ENCODE data around the gene CSMD2. TPM values are rescaled to one million over a fixed set of nuclear protein-coding genes. Genes with fewer than 3 reads are reported as not detected.

The CSMD2 gene
- total and polyA plus RNA-seq, 2 of the 4 experiments (the other 2 are of a cell fraction), result under 0.01 to 0.36 TPM

- H3K23ac ChIP-seq (ENCODE audit: low read depth, low read length), result no peak overlapping the region
- no peak overlapping the region for H3K27ac ChIP-seq (ENCODE audit: insufficient read depth, low read length)
- no peak for DNase-seq
- H2AK9ac ChIP-seq (replicated peaks; ENCODE audit: low read depth, low read length, poor library complexity), result no peak overlapping the region
- no peak overlapping the region for H2BK120ac ChIP-seq (ENCODE audit: low read depth, low read length)
- no peak overlapping the region for H3K4me2 ChIP-seq (ENCODE audit: low read depth, low read length)
- no peak for ATAC-seq (ENCODE audit: low read depth)
- intact Hi-C loops (cut with micrococcal nuclease), result no loop called here
- no peak overlapping the region for H3K4me3 ChIP-seq (ENCODE audit: insufficient read depth, low read depth, low read length)
- in situ Hi-C loops (cut with MboI; ENCODE audit: low sequenced_read_pairs), result no loop called here
- H3K9me1 ChIP-seq (ENCODE audit: insufficient read depth, low read length), result no peaks in the 10 kb centered on the region
- BruUV-seq (replicated peaks), result no TSS peak
- H3K36me3 ChIP-seq (ENCODE audit: control insufficient read depth, insufficient read depth, low read length), result no peaks in the 10 kb centered on the region
- no peak overlapping the region for H2AFZ ChIP-seq (replicated peaks; ENCODE audit: low read length, poor library complexity)
- ChIA-PET CTCF (no interaction called here), POLR2A (ENCODE audit: unreplicated experiment) (no interaction called here)
- no peaks in the 10 kb centered on the region for H3K9me3 ChIP-seq (ENCODE audit: control insufficient read depth, insufficient read depth, low read length)
- no peak overlapping the region for H4K91ac ChIP-seq (ENCODE audit: insufficient read depth, low read depth, low read length)
- no peak overlapping the region for H2AK5ac ChIP-seq (ENCODE audit: low read depth, low read length)
- H3K79me1 ChIP-seq (ENCODE audit: low read depth in 1 of 2, low read length in 2 of 2), result no peaks in the 10 kb centered on the region
- no peak overlapping the region for H2BK20ac ChIP-seq (ENCODE audit: low read depth, low read length)
- H4K20me1 ChIP-seq (ENCODE audit: insufficient read depth, low read length), result no peaks in the 10 kb centered on the region
- H2BK15ac ChIP-seq (ENCODE audit: low read depth, low read length), result no peak overlapping the region
- H2BK5ac ChIP-seq (ENCODE audit: low read depth, low read length, poor library complexity, severe bottlenecking), result no peak overlapping the region
- whole genome bisulfite sequencing, 2 experiments (ENCODE audit: extremely low coverage in 2 of 2, insufficient read length in 1 of 2), result 73% methylated on average over 4 of the region's 9 CpGs; no CpG with 5 or more reads in 1 of the 2 experiments
- H3K4ac ChIP-seq (ENCODE audit: low read depth, low read length), result no peak overlapping the region
- H3K14ac ChIP-seq (replicated peaks; ENCODE audit: low read depth, low read length), result no peak overlapping the region
- H3K9ac ChIP-seq (ENCODE audit: low read depth, low read length), result no peak overlapping the region
- H4K5ac ChIP-seq (ENCODE audit: low read depth, low read length), result no peak overlapping the region
- no peak for TF ChIP-seq ELK1 (IDR thresholded peaks at IDR 0.05; ENCODE audit: borderline replicate concordance, low read depth, low read length)
- TF ChIP-seq MXI1 (IDR thresholded peaks at IDR 0.05; ENCODE audit: borderline replicate concordance, low read depth, low read length), result no peak
- no peak for TF ChIP-seq USF2 (IDR thresholded peaks at IDR 0.05; ENCODE audit: low read depth, low read length)
- TF ChIP-seq CEBPB (IDR thresholded peaks at IDR 0.05; ENCODE audit: low read depth, low read length), result no peak
- no peak for TF ChIP-seq FOS (IDR thresholded peaks at IDR 0.05; ENCODE audit: low read depth, low read length)
- TF ChIP-seq MAFK (IDR thresholded peaks at IDR 0.05; ENCODE audit: low read depth, low read length), result no peak
- TF ChIP-seq SMC3 (IDR thresholded peaks at IDR 0.05; ENCODE audit: low read depth, low read length), result no peak
- TF ChIP-seq NFE2L2 (IDR thresholded peaks at IDR 0.05; ENCODE audit: low read depth, low read length), result no peak
- TF ChIP-seq CTCF (conservative IDR thresholded peaks at IDR 0.05; ENCODE audit: low read depth, low read length), result no peak
- TF ChIP-seq CHD1 (IDR thresholded peaks at IDR 0.05; ENCODE audit: low read depth, low read length), result no peak
- TF ChIP-seq BHLHE40 (IDR thresholded peaks at IDR 0.05; ENCODE audit: low read depth, low read length), result no peak
- no peak for TF ChIP-seq RFX5 (IDR thresholded peaks at IDR 0.05; ENCODE audit: low read depth, low read length)
- TF ChIP-seq POLR2A (IDR thresholded peaks at IDR 0.05; ENCODE audit: low read depth, low read length), result no peak
- no peak for TF ChIP-seq MAZ (IDR thresholded peaks at IDR 0.05; ENCODE audit: borderline replicate concordance, low read depth, low read length)
- no peak for TF ChIP-seq RAD21 (IDR thresholded peaks at IDR 0.05; ENCODE audit: low read length)
- TF ChIP-seq RCOR1 (IDR thresholded peaks at IDR 0.05; ENCODE audit: insufficient replicate concordance, low read length), result no peak
- no peak overlapping the region for H4K8ac ChIP-seq (ENCODE audit: low read depth in 2 of 2, low read length in 2 of 2)
- no peaks in the 10 kb centered on the region for H3K27me3 ChIP-seq (ENCODE audit: control insufficient read depth, insufficient read depth, low read length)
- no peak overlapping the region for H3K18ac ChIP-seq (ENCODE audit: low read depth, low read length)
- dilution Hi-C loops (cut with HindIII; ENCODE audit: low sequenced_read_pairs, unreplicated experiment), result no loop called here
- H3K4me1 ChIP-seq (ENCODE audit: control insufficient read depth, insufficient read depth, low read length), result no peaks in the 10 kb centered on the region
- H3K56ac ChIP-seq (ENCODE audit: extremely low read depth, insufficient read depth, low read length), result no peak overlapping the region
Observed at GRCh38 chr1:33684396-33685179, 480.4 kb downstream of the CSMD2 start.
